ENCODE data around the gene RGS10.

RGS10 gene

DNA sequence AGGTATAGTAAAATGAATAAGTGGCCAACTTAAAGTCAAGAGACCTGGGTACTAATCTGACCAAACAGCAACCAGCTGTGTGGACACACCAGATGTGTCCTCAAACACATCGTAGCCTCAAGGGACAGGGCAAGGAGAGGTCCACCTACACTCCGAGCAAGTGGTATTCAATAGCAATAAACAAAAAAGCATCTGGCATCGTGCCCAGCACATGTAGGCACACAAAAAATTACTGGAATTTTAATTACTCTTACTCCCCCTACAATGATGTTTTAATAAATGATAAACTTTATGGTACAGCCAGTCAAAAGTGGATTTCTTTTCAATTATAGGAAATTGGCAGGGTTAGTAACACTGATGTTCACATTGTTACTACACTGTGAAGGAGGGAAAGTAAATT is 3.5 kb upstream of the RGS10 start (continued):
- TF ChIP-seq, protein P1, sequence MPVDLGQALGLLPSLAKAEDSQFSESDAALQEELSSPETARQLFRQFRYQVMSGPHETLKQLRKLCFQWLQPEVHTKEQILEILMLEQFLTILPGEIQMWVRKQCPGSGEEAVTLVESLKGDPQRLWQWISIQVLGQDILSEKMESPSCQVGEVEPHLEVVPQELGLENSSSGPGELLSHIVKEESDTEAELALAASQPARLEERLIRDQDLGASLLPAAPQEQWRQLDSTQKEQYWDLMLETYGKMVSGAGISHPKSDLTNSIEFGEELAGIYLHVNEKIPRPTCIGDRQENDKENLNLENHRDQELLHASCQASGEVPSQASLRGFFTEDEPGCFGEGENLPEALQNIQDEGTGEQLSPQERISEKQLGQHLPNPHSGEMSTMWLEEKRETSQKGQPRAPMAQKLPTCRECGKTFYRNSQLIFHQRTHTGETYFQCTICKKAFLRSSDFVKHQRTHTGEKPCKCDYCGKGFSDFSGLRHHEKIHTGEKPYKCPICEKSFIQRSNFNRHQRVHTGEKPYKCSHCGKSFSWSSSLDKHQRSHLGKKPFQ (tag by site-specific recombination; IDR thresholded peaks at IDR 0.05) = no peak
- TF ChIP-seq ZNF521 (tag by site-specific recombination; IDR thresholded peaks at IDR 0.05) (no peak), KLF9 (tag by site-specific recombination; IDR thresholded peaks at IDR 0.05; ENCODE audit: low read depth) (no peak), SETDB1 (IDR thresholded peaks at IDR 0.05; ENCODE audit: insufficient read length, low read length) (no peak), KLF10 (tag by site-specific recombination; IDR thresholded peaks at IDR 0.05) (peak; percentile 47; the same call in 1 of the 2 replicates), ZNF112 (tag by site-specific recombination; IDR thresholded peaks at IDR 0.05) (no peak), ZNF423 (tag by site-specific recombination; IDR thresholded peaks at IDR 0.05) (no peak), WT1 (tag by site-specific recombination; IDR thresholded peaks at IDR 0.05) (peak; percentile 77), ZNF366 (tag by site-specific recombination; conservative IDR thresholded peaks at IDR 0.05) (peak; percentile 58), ZNF202 (tag by site-specific recombination; IDR thresholded peaks at IDR 0.05; ENCODE audit: borderline replicate concordance) (no peak), ZFP41 (tag by site-specific recombination; IDR thresholded peaks at IDR 0.05; ENCODE audit: borderline replicate concordance) (no peak)
- TF ChIP-seq, protein P2, sequence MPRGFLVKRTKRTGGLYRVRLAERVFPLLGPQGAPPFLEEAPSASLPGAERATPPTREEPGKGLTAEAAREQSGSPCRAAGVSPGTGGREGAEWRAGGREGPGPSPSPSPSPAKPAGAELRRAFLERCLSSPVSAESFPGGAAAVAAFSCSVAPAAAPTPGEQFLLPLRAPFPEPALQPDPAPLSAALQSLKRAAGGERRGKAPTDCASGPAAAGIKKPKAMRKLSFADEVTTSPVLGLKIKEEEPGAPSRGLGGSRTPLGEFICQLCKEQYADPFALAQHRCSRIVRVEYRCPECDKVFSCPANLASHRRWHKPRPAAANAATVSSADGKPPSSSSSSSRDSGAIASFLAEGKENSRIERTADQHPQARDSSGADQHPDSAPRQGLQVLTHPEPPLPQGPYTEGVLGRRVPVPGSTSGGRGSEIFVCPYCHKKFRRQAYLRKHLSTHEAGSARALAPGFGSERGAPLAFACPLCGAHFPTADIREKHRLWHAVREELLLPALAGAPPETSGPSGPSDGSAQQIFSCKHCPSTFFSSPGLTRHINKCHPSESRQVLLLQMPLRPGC (tag by site-specific recombination; IDR thresholded peaks at IDR 0.05) = no peak

DNA sequence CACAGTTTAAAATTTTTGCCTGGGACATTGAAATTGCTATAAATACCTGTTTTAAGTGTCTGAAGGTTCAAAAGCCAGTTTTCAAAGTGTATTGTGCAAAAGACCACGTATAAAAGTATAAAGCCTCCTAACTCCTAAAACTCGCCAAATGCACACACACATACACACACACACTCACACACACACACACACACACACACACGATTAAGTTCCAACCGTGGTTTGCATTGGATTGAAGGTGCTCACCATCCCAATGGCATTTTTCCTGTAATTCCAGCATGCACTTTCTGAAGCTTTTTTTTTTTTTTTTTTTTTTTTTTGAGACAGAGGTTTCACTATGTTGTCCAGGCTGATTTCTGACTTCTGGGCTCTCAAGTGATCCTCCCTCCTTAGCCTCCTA is 2.8 kb upstream of the RGS10 start:
- ChIA-PET POLR2A (no interaction called here), CTCF (interaction anchor here (0.9 kb wide), 1 partner anchor 18 kb away, joined by 4 read pairs; no protein-coding TSS in a partner anchor)
- no peak overlapping the region for H3K4me3 ChIP-seq (ENCODE audit: low read depth, low read length)
- no peak overlapping the region for H3K27ac ChIP-seq (ENCODE audit: extremely low read depth, low read depth, low read length)
- no peaks in the 10 kb centered on the region for H3K36me3 ChIP-seq (ENCODE audit: control insufficient read depth in 2 of 2, insufficient read depth in 1 of 2, low read length in 2 of 2)
- peaks cover 3% of the 10 kb centered on the region; the same call in 1 of the 2 replicates for H3K4me1 ChIP-seq (ENCODE audit: control insufficient read depth, insufficient read depth, low read length)
- no peaks in the 10 kb centered on the region for H3K9me3 ChIP-seq (ENCODE audit: control insufficient read depth, insufficient read depth, low read depth, low read length)
- TF ChIP-seq, protein P3, sequence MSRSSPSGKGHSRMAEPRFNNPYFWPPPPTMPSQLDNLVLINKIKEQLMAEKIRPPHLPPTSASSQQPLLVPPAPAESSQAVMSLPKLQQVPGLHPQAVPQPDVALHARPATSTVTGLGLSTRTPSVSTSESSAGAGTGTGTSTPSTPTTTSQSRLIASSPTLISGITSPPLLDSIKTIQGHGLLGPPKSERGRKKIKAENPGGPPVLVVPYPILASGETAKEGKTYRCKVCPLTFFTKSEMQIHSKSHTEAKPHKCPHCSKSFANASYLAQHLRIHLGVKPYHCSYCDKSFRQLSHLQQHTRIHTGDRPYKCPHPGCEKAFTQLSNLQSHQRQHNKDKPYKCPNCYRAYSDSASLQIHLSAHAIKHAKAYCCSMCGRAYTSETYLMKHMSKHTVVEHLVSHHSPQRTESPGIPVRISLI (tag by site-specific recombination; IDR thresholded peaks at IDR 0.05) = peak; percentile 95
- TF ChIP-seq, protein P4, sequence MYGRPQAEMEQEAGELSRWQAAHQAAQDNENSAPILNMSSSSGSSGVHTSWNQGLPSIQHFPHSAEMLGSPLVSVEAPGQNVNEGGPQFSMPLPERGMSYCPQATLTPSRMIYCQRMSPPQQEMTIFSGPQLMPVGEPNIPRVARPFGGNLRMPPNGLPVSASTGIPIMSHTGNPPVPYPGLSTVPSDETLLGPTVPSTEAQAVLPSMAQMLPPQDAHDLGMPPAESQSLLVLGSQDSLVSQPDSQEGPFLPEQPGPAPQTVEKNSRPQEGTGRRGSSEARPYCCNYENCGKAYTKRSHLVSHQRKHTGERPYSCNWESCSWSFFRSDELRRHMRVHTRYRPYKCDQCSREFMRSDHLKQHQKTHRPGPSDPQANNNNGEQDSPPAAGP (tag by site-specific recombination; IDR thresholded peaks at IDR 0.05) = no peak
- TF ChIP-seq GLI4 (tag by site-specific recombination; IDR thresholded peaks at IDR 0.05) = 0 out of 2 replicates have a peak, but pooled peaks have one; percentile 40
- TF ChIP-seq, protein P5, sequence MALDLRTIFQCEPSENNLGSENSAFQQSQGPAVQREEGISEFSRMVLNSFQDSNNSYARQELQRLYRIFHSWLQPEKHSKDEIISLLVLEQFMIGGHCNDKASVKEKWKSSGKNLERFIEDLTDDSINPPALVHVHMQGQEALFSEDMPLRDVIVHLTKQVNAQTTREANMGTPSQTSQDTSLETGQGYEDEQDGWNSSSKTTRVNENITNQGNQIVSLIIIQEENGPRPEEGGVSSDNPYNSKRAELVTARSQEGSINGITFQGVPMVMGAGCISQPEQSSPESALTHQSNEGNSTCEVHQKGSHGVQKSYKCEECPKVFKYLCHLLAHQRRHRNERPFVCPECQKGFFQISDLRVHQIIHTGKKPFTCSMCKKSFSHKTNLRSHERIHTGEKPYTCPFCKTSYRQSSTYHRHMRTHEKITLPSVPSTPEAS (tag by site-specific recombination; IDR thresholded peaks at IDR 0.05) = peak; percentile 94
- TF ChIP-seq, protein P6, sequence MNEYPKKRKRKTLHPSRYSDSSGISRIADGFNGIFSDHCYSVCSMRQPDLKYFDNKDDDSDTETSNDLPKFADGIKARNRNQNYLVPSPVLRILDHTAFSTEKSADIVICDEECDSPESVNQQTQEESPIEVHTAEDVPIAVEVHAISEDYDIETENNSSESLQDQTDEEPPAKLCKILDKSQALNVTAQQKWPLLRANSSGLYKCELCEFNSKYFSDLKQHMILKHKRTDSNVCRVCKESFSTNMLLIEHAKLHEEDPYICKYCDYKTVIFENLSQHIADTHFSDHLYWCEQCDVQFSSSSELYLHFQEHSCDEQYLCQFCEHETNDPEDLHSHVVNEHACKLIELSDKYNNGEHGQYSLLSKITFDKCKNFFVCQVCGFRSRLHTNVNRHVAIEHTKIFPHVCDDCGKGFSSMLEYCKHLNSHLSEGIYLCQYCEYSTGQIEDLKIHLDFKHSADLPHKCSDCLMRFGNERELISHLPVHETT (tag by site-specific recombination; IDR thresholded peaks at IDR 0.05) = peak; percentile 57; the same call in 1 of the 2 replicates

Measured in HEK293 (cell line).